ENCODE measurements around the gene PGBD1.
"Not testable (repeated sequence)": the region's sequence is repeated elsewhere in the genome, so short reads cannot be mapped to it uniquely, and the experiment has no call there.

DNA sequence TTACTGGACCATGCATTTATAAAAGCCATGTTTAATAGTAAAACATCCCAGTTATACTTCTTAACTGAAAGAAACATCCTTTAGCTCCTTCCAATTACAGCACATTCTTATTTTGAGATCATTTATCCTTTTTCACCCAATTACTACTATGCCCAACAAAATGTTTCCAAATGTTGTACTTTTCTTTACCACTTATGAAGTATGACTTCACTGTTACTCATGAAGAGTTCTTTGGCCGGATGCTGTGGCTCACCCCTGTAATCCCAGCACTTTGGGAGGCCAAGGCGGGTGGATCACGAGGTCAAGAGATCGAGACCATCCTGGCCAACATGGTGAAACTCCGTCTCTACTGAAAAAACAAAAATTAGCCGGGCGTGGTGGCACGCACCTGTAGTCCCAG is 36.5 kb downstream of the PGBD1 start:
- TF ChIP-seq CTCF (conservative IDR thresholded peaks at IDR 0.05; ENCODE audit: low read depth, low read length); EZH2 (IDR thresholded peaks at IDR 0.05; ENCODE audit: borderline replicate concordance, low read depth, low read length, poor library complexity, severe bottlenecking): not testable (repeated sequence)

Data from A673 (cell line).